DOHH2 (cell line): ENCODE data around the gene TMEM218.

Source experiments
- H3F3A ChIP-seq: fragments of 200-600 bp; sonication (generic), shearing (Covaris generic); 2 replicates; pipeline ENCODE4 v1.6.0; 2016; ENCODE audit warnings: antibody characterized with exemption, mild to moderate bottlenecking; ENCODE audit not compliant: control insufficient read depth, insufficient read depth
- H3K27ac ChIP-seq: fragments of 200-600 bp; sonication (generic); 2 replicates; pipeline ENCODE4 v1.5.1; 2014; ENCODE audit warnings: low read depth, mild to moderate bottlenecking, low read length, moderate library complexity
- H3K27me3 ChIP-seq: fragments of 200-600 bp; sonication (generic); 2 replicates; pipeline ENCODE4 v1.6.1; 2014; ENCODE audit warnings: mild to moderate bottlenecking, low read length, mixed read lengths; ENCODE audit not compliant: control insufficient read depth
- H3K36me3 ChIP-seq: fragments of 200-600 bp; sonication (generic); 2 replicates; pipeline ENCODE4 v1.6.1; 2014; ENCODE audit warnings: mild to moderate bottlenecking, low read length, moderate library complexity, mixed read lengths; ENCODE audit not compliant: control insufficient read depth
- H3K4me1 ChIP-seq: fragments of 200-600 bp; sonication (generic); 2 replicates; pipeline ENCODE4 v1.6.1; 2014; ENCODE audit warnings: mild to moderate bottlenecking, low read length, mixed read lengths; ENCODE audit not compliant: control insufficient read depth
- H3K4me2 ChIP-seq: fragments of 200-600 bp; sonication (generic); 2 replicates; pipeline ENCODE4 v1.6.0; 2014; ENCODE audit warnings: mild to moderate bottlenecking, low read length, moderate library complexity
- H3K4me3 ChIP-seq: fragments of 200-600 bp; sonication (generic); 2 replicates; pipeline ENCODE4 v1.5.1; 2014; ENCODE audit warnings: mild to moderate bottlenecking, low read length, mixed read lengths
- H3K79me2 ChIP-seq: fragments of 200-600 bp; sonication (generic); 2 replicates; pipeline ENCODE4 v1.6.1; 2014; ENCODE audit warnings: mild to moderate bottlenecking, low read length, mixed read lengths; ENCODE audit not compliant: control insufficient read depth
- H3K9me2 ChIP-seq: fragments of 200-600 bp; sonication (generic); replicated peaks from 2 replicates; pipeline ENCODE4 v1.6.1; 2014; ENCODE audit warnings: mild to moderate bottlenecking, low read length, mixed read lengths; ENCODE audit not compliant: control insufficient read depth
- H3K9me3 ChIP-seq: fragments of 200-600 bp; sonication (generic); 2 replicates; pipeline ENCODE4 v1.6.1; 2014; ENCODE audit warnings: antibody characterized with exemption, low read length, mixed read lengths; ENCODE audit not compliant: control insufficient read depth, insufficient read depth
- H4K20me1 ChIP-seq: fragments of 200-600 bp; sonication (generic); 2 replicates; pipeline ENCODE4 v1.6.0; 2014; ENCODE audit warnings: low read depth, mild to moderate bottlenecking, antibody characterized with exemption, low read length, moderate library complexity; ENCODE audit not compliant: control insufficient read depth, insufficient read depth
- CTCF ChIP-seq: fragments of 200-600 bp; sonication (generic); IDR thresholded peaks from one replicate; pipeline ENCODE4 v1.5.1; 2014; ENCODE audit warnings: antibody characterized with exemption, mild to moderate bottlenecking, low read depth, low read length; ENCODE audit not compliant: poor library complexity, severe bottlenecking
- EZH2phosphoT487 ChIP-seq: fragments of 200-600 bp; sonication (generic); IDR thresholded peaks from 2 replicates; pipeline ENCODE4 v1.6.1; 2017; ENCODE audit warnings: borderline replicate concordance, mild to moderate bottlenecking, antibody characterized with exemption, low read length, moderate library complexity, mixed read lengths

TMEM218 gene

DNA sequence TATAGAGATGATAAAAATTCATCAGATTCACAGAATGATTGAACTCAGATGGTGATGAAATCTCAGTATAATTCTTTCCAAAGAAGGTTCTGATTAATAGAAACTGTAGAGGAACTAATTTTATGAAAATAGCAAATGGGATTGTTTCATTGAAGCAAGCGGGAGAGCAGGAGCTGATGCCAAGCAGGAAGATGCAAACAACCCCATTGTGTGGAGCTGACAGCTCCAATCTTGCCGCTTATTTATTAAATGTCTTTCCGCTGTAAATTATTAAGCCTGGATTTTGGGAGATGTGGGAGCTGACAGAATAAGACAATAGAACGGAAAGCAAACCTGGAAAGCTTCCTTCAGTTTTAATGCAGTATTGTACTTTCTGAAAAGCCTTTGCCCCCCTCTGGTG lies 6.0 kb upstream of the TMEM218 start:
- Histone ChIP-seq H3K36me3 (no peaks in the 10 kb centered on the region), H3K9me2 (no peaks in the 10 kb centered on the region), H3K4me2 (no peak overlapping the region), H3K4me1 (no peaks in the 10 kb centered on the region), H4K20me1 (no peaks in the 10 kb centered on the region), H3K27ac (no peak overlapping the region), H3K4me3 (no peak overlapping the region), H3F3A (no peaks in the 10 kb centered on the region), H3K79me2 (no peaks in the 10 kb centered on the region), H3K27me3 (peaks cover 2% of the 10 kb centered on the region; the same call in 1 of the 2 replicates), H3K9me3 (peaks cover 7% of the 10 kb centered on the region; the same call in 1 of the 2 replicates)
- TF ChIP-seq EZH2phosphoT487 (no peak), CTCF (no peak)

GRCh38 chr11:125114518-125114917 lies 3.1 kb upstream of the TMEM218 start:
- no peaks in the 10 kb centered on the region for H3F3A ChIP-seq
- H3K4me2 ChIP-seq, result no peak overlapping the region
- H3K9me3 ChIP-seq, result peaks cover 13% of the 10 kb centered on the region; the same call in 1 of the 2 replicates
- peaks cover 9% of the 10 kb centered on the region; the same call in 1 of the 2 replicates for H3K36me3 ChIP-seq
- H3K27ac ChIP-seq, result no peak overlapping the region
- peaks cover 15% of the 10 kb centered on the region for H3K79me2 ChIP-seq
- peaks cover 2% of the 10 kb centered on the region; the same call in 1 of the 2 replicates for H3K27me3 ChIP-seq
- no peaks in the 10 kb centered on the region for H3K9me2 ChIP-seq
- TF ChIP-seq CTCF (no peak), EZH2phosphoT487 (no peak)
- no peaks in the 10 kb centered on the region for H4K20me1 ChIP-seq
- peaks cover 13% of the 10 kb centered on the region for H3K4me1 ChIP-seq
- H3K4me3 ChIP-seq, result no peak overlapping the region

DNA sequence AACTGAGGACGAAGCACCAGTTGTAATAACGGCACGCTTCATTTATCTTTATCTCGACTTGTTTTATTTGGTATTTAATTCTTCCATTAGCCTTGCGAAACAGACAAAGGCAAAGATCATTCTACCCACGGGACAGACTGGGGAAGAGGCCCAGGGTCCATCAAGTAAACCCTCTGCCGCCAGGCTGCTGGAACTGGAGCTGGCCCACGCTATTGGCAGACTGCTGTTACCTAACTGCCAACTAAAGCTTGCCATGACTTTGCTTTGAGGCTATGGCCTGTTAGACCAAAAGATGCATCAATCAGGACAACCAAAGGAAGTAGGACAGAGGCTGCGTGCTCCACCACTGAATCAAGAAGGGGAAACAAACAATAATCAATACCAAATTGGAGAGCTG lies 780 bp upstream of the TMEM218 start:
- Histone ChIP-seq H3K4me2 (peak overlapping the region; percentile 91), H3F3A (no peaks in the 10 kb centered on the region), H3K4me3 (peak overlapping the region; percentile 97), H3K4me1 (peaks cover 13% of the 10 kb centered on the region), H3K27me3 (no peaks in the 10 kb centered on the region), H3K9me2 (no peaks in the 10 kb centered on the region), H3K36me3 (peaks cover 9% of the 10 kb centered on the region; the same call in 1 of the 2 replicates), H3K79me2 (peaks cover 15% of the 10 kb centered on the region), H4K20me1 (no peaks in the 10 kb centered on the region), H3K9me3 (peaks cover 13% of the 10 kb centered on the region; the same call in 1 of the 2 replicates), H3K27ac (no peak overlapping the region)
- no peak for TF ChIP-seq CTCF
- no peak for TF ChIP-seq EZH2phosphoT487

DNA sequence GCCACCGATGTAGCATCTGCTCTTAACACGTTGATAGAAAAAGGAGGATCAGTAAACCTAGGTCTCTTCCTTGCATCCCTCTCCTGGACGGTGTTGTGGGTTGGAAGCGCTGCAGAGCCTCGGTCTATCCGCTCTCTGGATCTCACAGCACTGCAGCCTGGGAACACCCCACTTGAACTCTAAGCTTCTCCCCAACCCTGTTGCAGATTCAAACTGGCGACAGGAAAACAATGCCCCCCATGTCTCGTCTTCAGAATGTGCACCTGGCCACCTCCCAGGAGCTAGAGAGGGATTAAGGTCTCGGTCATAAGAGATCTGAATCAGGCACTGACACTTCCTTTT lies 454 bp downstream of the TMEM218 start:
- H3K27ac ChIP-seq, result peak overlapping the region; percentile 56
- TF ChIP-seq CTCF, result no peak
- TF ChIP-seq EZH2phosphoT487, result no peak

More for the DNA sequence above, 454 bp downstream of the TMEM218 start:
- peak overlapping the region; percentile 97 for H3K4me3 ChIP-seq
- H3K79me2 ChIP-seq, result peaks cover 15% of the 10 kb centered on the region
- H3K27me3 ChIP-seq, result no peaks in the 10 kb centered on the region
- peaks cover 17% of the 10 kb centered on the region for H3K4me1 ChIP-seq
- H3K4me2 ChIP-seq, result peak overlapping the region; percentile 91
- H3K36me3 ChIP-seq, result peaks cover 11% of the 10 kb centered on the region; the same call in 1 of the 2 replicates
- H4K20me1 ChIP-seq, result no peaks in the 10 kb centered on the region
- H3K9me2 ChIP-seq, result no peaks in the 10 kb centered on the region
- H3F3A ChIP-seq, result no peaks in the 10 kb centered on the region
- H3K9me3 ChIP-seq, result peaks cover 13% of the 10 kb centered on the region; the same call in 1 of the 2 replicates
